HCT116 (cell line): Measurements from ENCODE around the gene CUX1. TPM values are rescaled to one million over a fixed set of nuclear protein-coding genes. Genes with fewer than 3 reads are reported as not detected.

ENCODE experiments used
- ATAC-seq: fragments of 200-7000 bp; cut with Tn5 transposase; 2 replicates; pipeline ENCODE4 v1.9.1; 2020; ENCODE audit warnings: mild to moderate bottlenecking, moderate library complexity
- BruUV-seq: library from RNA; stranded (reverse); fragments of 400-500 nt; replicated peaks from 2 replicates; lab custom pipeline; 2021; lab: Mats Ljungman, UMichigan
- CTCF ChIA-PET: fragments of 300-600 bp; sonication (Branson Sonifier 250); formaldehyde crosslinking; loops from one replicate; lab custom pipeline; 2021; ENCODE audit warnings: antibody characterized with exemption; lab: Charles Lee
- POLR2A ChIA-PET: fragments of 300-600, 350-600 bp; sonication (Branson Sonifier 250); formaldehyde crosslinking; loops from one replicate; lab custom pipeline; 2021; ENCODE audit warnings: antibody characterized with exemption; lab: Charles Lee
- RAD21 ChIA-PET, 2 experiments: fragments of 300-600 bp; sonication (Branson Sonifier 250); formaldehyde crosslinking; loops; one replicate each; lab custom pipeline; 2023; ENCODE audit warnings: low total read pairs in 2 of 2; ENCODE audit not compliant: uncharacterized antibody in 2 of 2, unreplicated experiment in 2 of 2, low non-redundant PET in 1 of 2; lab: Charles Lee
- DNase-seq: peaks from one replicate; pipeline ENCODE4 v3.0.0-alpha.2; 2010; ENCODE audit warnings: low read depth, low spot score
- H2AFZ ChIP-seq: fragments of 200-600 bp; shearing (Covaris generic), sonication (generic); 2 replicates; pipeline ENCODE4 v1.6.1; 2017; ENCODE audit warnings: low read depth, mixed run types, mixed read lengths, antibody characterized with exemption, low read length; ENCODE audit not compliant: poor library complexity, severe bottlenecking
- H3K27ac ChIP-seq: 2 replicates; pipeline ENCODE4 v1.5.1; 2012; ENCODE audit warnings: low read depth, low read length
- H3K27me3 ChIP-seq: fragments of 200-600 bp; sonication (generic); 2 replicates; pipeline ENCODE4 v1.6.1; 2016; ENCODE audit warnings: mixed run types, low read length, mixed read lengths; ENCODE audit not compliant: insufficient read depth
- H3K36me3 ChIP-seq, 2 experiments: fragments of 200-500 bp in 1 of 2; fragments of 200-600 bp in 1 of 2; sonication (Bioruptor generic) in 1 of 2; sonication (generic) in 1 of 2; 2 replicates each; pipeline versions ENCODE4 v1.5.1 to v1.6.1; 2014 to 2016; ENCODE audit warnings: low read length in 2 of 2, inconsistent platforms in 1 of 2, mixed read lengths in 1 of 2, mixed run types in 1 of 2; ENCODE audit not compliant: insufficient read depth in 2 of 2, control insufficient read depth in 1 of 2
- H3K4me1 ChIP-seq, 2 experiments: fragments of 200-600 bp in 1 of 2; sonication (generic) in 1 of 2; 2 replicates each; pipeline versions ENCODE4 v1.5.1 to v1.6.1; 2012 to 2017; ENCODE audit warnings: low read length in 2 of 2, inconsistent platforms in 1 of 2, mild to moderate bottlenecking in 1 of 2, mixed read lengths in 1 of 2, mixed run types in 1 of 2, moderate library complexity in 1 of 2; ENCODE audit not compliant: insufficient read depth in 2 of 2, control insufficient read depth in 1 of 2
- H3K4me2 ChIP-seq: fragments of 200-600 bp; sonication (generic); 2 replicates; pipeline ENCODE4 v1.6.1; 2017; ENCODE audit warnings: mixed run types, low read length, mixed read lengths
- H3K4me3 ChIP-seq, 2 experiments: fragments of 200-600 bp in 1 of 2; sonication (generic) in 1 of 2; replicated peaks in 1 of 2; 2 replicates each; pipeline ENCODE4 v1.5.1; 2011 to 2016; ENCODE audit warnings: low read length in 2 of 2, control low read depth in 1 of 2, low read depth in 1 of 2, mild to moderate bottlenecking in 1 of 2, mixed read lengths in 1 of 2, mixed run types in 1 of 2
- H3K79me2 ChIP-seq: fragments of 200-600 bp; sonication (generic); 2 replicates; pipeline ENCODE4 v1.6.1; 2017; ENCODE audit warnings: mild to moderate bottlenecking, mixed run types, low read length, moderate library complexity, mixed read lengths; ENCODE audit not compliant: insufficient read depth
- H3K9ac ChIP-seq: fragments of 200-600 bp; sonication (generic); 2 replicates; pipeline ENCODE4 v1.6.1; 2016; ENCODE audit warnings: low read length, mixed read lengths
- H3K9me2 ChIP-seq: fragments of 200-600 bp; sonication (generic), shearing (Covaris generic); 2 replicates; pipeline ENCODE4 v1.6.1; 2017; ENCODE audit warnings: mixed run types, mild to moderate bottlenecking, moderate library complexity; ENCODE audit not compliant: insufficient read depth
- H3K9me3 ChIP-seq, 2 experiments: fragments of 200-500 bp in 1 of 2; fragments of 200-600 bp in 1 of 2; sonication (Bioruptor generic) in 1 of 2; sonication (generic) in 1 of 2; 2 replicates each; pipeline ENCODE4 v1.6.1; 2014 to 2017; ENCODE audit warnings: low read length in 2 of 2, mixed read lengths in 2 of 2, inconsistent platforms in 1 of 2, low read depth in 1 of 2, mild to moderate bottlenecking in 1 of 2, mixed run types in 1 of 2, moderate library complexity in 1 of 2; ENCODE audit not compliant: control insufficient read depth in 1 of 2, insufficient read depth in 1 of 2
- H4K20me1 ChIP-seq: fragments of 200-600 bp; sonication (generic), shearing (Covaris generic); 2 replicates; pipeline ENCODE4 v1.6.1; 2017; ENCODE audit warnings: mixed run types, mild to moderate bottlenecking, moderate library complexity; ENCODE audit not compliant: insufficient read depth
- ATF3 ChIP-seq: IDR thresholded peaks from 2 replicates; pipeline ENCODE4 v1.6.1; 2012
- CBX3 ChIP-seq: IDR thresholded peaks from 2 replicates; pipeline ENCODE4 v1.6.1; 2012; ENCODE audit warnings: low read depth
- ELF1 ChIP-seq: IDR thresholded peaks from 2 replicates; pipeline ENCODE4 v1.6.1; 2012; ENCODE audit warnings: low read depth, borderline replicate concordance
- EZH2phosphoT487 ChIP-seq: fragments of 200-600 bp; IDR thresholded peaks from 2 replicates; pipeline ENCODE4 v1.6.1; 2018; ENCODE audit warnings: antibody characterized with exemption, borderline replicate concordance
- POLR2A ChIP-seq: IDR thresholded peaks from 2 replicates; pipeline ENCODE4 v1.7.0; 2011; ENCODE audit warnings: borderline replicate concordance; ENCODE audit not compliant: insufficient read depth, insufficient read length; ENCODE audit errors: extremely low read depth
- ZFX ChIP-seq: fragments of 450-650 bp; IDR thresholded peaks from 2 replicates; pipeline ENCODE4 v1.6.1; 2017
- intact Hi-C: fragments of 100-400 bp; cut with micrococcal nuclease; formaldehyde crosslinking; loops from 2 replicates; pipeline ENCODE4 v1.10.0; 2022
- total RNA-seq: library from RNA; stranded (reverse); gene quantifications from one replicate; pipeline ENCODE4 v1.2.1, GENCODE V29; 2021; ENCODE audit not compliant: unreplicated experiment
- TF ChIP-seq, protein P1 (sequence below): IDR thresholded peaks from 2 replicates; pipeline ENCODE4 v1.6.1; 2011; ENCODE audit warnings: mild to moderate bottlenecking, low read length, moderate library complexity; ENCODE audit not compliant: insufficient replicate concordance; ENCODE audit errors: extremely low read depth

The CUX1 gene
- total RNA-seq, 1 experiment from 2014 or later = 68.9 TPM

DNA sequence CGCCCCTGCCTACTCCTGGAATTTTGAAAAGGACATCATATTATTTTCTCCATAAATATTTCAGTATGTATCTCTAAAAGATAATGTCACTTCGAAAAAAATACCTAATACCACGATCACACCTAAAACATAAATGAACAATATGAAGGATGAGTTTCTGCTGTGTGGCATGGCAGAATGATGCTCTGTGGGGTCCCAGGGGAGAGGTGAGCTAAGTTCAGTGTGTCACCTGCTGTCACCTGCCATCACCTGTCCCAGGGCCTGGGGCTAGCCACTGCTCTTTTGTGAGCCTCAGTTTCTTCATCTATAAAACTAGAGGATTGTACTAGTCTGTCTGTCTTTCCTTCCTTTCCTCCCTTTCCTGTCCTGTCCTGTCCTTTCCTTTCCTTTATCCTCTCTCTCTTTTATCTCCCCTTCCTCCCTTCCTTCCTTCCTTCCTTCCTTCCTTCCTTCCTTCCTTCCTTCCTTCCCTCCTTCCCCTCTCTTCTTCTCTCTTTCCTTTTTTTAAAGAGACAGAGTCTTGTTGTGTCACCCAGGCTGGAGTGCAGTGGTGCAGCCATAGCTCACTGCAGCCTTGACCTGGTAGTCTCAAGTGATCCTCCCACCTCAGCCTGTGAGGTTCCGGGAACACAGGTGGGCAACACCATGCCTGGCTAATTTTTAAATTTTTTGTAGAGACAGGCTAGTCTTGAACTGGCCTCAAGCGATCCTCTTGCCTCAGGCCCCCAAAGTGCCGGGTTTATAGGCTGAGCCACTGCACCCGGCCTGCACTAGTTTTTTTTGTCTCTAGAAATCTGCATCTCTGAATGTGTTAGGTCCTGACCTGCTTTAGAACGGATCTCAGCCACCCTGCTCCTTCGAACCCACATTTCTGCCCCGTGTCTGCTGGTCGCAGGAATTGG lies 43.1 kb downstream of the CUX1 start:
- Histone ChIP-seq H3K9ac (no peak overlapping the region), H4K20me1 (peaks cover 6% of the 10 kb centered on the region; the same call in 1 of the 2 replicates), H3K4me1 (peaks cover 23 to 38% of the 10 kb centered on the region in 2 experiments), H3K27ac (no peak overlapping the region), H3K4me2 (no peak overlapping the region), H3K9me3 (no peaks in the 10 kb centered on the region), H3K36me3 (no peaks in the 10 kb centered on the region), H3K27me3 (no peaks in the 10 kb centered on the region), H3K9me2 (no peaks in the 10 kb centered on the region), H3K4me3 (no peak overlapping the region), H2AFZ (no peak overlapping the region), H3K79me2 (peaks cover 82% of the 10 kb centered on the region)
- RAD21 ChIA-PET = no interaction called here
- TF ChIP-seq, protein P1, sequence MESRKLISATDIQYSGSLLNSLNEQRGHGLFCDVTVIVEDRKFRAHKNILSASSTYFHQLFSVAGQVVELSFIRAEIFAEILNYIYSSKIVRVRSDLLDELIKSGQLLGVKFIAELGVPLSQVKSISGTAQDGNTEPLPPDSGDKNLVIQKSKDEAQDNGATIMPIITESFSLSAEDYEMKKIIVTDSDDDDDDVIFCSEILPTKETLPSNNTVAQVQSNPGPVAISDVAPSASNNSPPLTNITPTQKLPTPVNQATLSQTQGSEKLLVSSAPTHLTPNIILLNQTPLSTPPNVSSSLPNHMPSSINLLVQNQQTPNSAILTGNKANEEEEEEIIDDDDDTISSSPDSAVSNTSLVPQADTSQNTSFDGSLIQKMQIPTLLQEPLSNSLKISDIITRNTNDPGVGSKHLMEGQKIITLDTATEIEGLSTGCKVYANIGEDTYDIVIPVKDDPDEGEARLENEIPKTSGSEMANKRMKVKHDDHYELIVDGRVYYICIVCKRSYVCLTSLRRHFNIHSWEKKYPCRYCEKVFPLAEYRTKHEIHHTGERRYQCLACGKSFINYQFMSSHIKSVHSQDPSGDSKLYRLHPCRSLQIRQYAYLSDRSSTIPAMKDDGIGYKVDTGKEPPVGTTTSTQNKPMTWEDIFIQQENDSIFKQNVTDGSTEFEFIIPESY = no peak
- no peak for TF ChIP-seq ZFX
- TF ChIP-seq POLR2A = no peak
- no peak for TF ChIP-seq EZH2phosphoT487
- TF ChIP-seq ELF1 = no peak
- TF ChIP-seq CBX3 = no peak
- no peak for TF ChIP-seq ATF3
- POLR2A ChIA-PET = interaction anchor here (0.7 kb wide), 1 partner anchor 229 kb away, joined by 3 read pairs; no protein-coding TSS in a partner anchor
- BruUV-seq = no TSS peak
- intact Hi-C loops = no loop called here
- CTCF ChIA-PET = no interaction called here
- no peak for DNase-seq
- ATAC-seq = no peak
